GM23248 (cell line): ENCODE results near the gene CSRP1.

ENCODE experiments used
- EZH2 ChIP-seq: fragments of 200-600 bp; sonication (generic); IDR thresholded peaks from 2 replicates; pipeline ENCODE4 v1.6.1; 2018; ENCODE audit warnings: antibody characterized with exemption, mild to moderate bottlenecking; ENCODE audit not compliant: insufficient read depth, poor library complexity, severe bottlenecking
- EZH2phosphoT487 ChIP-seq: fragments of 200-600 bp; sonication (generic); IDR thresholded peaks from 2 replicates; pipeline ENCODE4 v1.6.1; 2018; ENCODE audit warnings: antibody characterized with exemption, moderate library complexity, mild to moderate bottlenecking, low read depth; ENCODE audit not compliant: insufficient read depth

- TF ChIP-seq EZH2phosphoT487 (no peak), EZH2 (no peak)
Observed at GRCh38 chr1:201487742-201488141, 19.2 kb downstream of the CSRP1 start.
